HG03565 (cell line): ENCODE data around the gene PRAC1.
"Not testable (repeated sequence)": the region's sequence is repeated elsewhere in the genome, so short reads cannot be mapped to it uniquely, and the experiment has no call there.

Experiments
- ATAC-seq: cut with Tn5 transposase; IDR thresholded peaks from one replicate; pipeline ENCODE4 v1.9.1; 2021; ENCODE audit warnings: mild to moderate bottlenecking, moderate library complexity; ENCODE audit not compliant: unreplicated experiment

Gene PRAC1

DNA sequence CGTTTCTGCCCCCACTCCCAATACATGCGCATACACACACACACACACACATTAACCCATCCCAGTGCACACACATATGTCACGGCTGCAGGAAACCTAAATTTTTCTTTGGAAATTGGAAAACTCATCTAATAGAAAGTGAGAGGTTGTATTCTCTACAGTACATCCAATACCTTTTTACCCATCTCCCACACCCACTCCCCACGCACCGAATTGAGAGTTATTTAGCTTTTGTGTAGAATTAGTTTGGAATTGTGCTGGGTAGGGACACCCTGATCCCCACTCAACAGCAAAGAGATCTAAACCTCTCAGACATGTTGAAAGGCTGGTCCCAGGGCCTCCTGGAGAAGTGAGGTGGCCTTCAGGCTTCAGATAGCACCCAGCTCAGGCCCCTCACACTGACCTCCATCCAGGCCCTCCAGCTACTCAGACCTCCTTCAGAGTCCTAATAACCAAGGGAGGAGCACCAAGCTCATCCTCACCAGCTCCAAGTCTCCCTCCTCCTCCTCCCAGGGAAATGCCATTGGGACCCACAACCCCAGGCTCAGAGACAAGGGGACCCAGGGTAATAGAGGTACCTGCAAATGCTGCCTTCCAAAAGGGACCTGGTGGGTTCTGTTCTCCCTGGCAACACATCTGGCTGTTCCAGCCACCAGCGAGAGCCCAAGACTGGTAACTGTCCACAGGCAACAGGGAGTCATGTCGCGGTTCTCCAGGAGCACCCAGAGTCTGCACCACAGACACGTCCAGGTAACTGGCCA is 5.3 kb upstream of the PRAC1 start:
- ATAC-seq, result no peak

DNA sequence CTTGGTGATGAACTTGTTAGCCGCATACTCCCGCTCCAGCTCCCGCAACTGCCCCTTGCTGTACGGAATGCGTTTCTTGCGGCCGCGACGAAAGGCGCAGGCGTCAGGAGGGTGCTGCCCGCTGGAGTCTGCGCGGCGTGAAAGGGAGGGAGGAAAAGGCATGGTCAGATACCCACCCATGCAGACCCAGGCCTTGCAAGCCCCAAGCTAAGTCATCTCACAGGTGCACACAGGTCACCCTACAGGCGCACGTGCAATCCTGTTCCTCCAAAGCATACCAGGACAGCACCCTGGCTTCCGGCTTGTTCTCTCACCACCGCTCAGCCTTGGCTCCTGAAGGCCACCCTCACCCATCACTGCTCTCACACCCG is 4.6 kb upstream of the PRAC1 start:
- no peak for ATAC-seq

DNA sequence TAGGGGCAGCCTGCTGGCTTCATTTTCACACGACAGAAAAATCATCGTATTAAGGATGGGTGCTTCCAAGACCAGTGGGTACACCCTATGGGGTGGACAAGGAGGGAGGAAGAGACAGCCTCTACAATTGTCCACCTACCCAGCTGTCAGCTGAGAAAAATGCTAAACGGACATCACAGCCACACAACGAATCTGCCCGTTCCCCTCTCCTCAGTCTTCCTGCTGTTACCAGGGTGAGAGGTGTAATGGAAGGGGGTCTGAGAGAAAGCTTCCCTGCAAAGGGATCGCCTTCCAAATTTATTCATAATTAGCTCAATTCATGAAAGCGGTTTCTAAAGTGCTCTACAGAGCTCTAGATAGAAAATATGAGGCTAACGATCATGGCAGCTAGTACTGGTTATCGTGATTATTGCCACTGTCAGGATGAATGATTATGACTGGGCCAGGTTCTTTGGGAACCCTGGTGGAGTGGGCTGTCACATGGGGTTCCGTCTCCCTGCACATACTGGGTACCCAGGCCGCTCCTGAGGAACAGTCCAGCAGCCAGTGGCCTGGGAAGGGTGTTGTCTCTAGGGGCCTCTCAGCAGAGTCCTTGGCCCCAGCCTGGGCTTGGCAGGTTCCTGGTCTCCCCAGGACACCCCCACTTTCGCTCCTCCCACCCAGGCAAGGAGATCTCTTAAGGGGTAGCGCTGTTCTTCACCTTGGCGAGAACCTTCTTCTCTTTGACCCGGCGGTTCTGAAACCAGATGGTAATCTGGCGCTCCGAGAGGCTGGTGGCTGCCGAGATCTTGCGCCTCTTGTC is 4.0 kb upstream of the PRAC1 start:
- ATAC-seq, result no peak

DNA sequence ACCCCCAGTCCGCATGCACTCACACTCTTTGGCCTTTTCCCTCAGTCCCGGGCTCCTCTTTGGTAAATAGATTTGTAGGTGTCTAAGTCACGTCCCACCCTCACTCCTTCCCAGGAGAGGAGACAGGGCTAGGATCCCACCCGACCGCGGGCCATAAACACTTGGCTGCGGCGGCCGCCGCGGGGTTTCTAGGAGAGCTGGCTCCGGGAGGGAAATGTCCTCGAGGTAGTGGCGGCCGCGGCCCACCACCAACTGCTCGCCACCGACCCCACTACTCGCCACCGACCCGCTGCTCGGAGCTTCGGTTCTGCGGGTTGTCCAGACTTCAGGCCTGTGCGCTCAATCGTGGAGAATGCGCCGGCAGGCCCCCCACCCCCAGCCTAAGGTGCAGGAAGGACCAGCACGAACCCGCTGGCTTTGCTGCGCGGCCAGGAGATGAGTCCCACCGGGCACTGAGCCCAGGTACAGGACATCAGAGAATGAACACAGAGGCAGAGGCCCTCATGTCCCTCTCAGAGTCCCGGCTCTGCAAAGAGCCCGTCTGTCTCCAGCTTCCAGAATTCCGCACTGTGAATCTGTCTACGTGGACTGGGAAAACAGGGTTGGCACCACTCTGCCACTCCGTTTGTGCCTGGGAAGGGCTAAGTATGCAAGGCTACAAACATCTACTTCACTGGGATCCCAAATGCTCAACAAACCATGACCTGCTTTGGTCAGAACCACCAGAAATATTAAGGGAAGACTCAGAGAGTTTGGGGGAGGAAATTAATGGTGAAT is 3.2 kb upstream of the PRAC1 start:
- ATAC-seq, result no peak

DNA sequence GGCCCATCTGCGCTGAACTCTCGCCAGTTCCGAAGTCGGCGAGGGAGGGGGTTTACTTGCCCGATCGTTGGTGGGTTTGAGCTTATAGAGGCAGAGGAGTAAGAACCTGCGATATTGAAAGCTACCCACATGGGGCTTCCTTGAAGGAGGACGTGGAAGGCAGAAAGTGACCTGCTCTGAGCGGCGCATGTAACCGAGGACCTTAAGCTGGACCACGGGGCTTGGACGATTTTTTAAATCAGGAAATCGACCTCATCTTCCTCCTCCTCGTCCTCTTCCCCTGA is 2.6 kb upstream of the PRAC1 start:
- no peak for ATAC-seq

DNA sequence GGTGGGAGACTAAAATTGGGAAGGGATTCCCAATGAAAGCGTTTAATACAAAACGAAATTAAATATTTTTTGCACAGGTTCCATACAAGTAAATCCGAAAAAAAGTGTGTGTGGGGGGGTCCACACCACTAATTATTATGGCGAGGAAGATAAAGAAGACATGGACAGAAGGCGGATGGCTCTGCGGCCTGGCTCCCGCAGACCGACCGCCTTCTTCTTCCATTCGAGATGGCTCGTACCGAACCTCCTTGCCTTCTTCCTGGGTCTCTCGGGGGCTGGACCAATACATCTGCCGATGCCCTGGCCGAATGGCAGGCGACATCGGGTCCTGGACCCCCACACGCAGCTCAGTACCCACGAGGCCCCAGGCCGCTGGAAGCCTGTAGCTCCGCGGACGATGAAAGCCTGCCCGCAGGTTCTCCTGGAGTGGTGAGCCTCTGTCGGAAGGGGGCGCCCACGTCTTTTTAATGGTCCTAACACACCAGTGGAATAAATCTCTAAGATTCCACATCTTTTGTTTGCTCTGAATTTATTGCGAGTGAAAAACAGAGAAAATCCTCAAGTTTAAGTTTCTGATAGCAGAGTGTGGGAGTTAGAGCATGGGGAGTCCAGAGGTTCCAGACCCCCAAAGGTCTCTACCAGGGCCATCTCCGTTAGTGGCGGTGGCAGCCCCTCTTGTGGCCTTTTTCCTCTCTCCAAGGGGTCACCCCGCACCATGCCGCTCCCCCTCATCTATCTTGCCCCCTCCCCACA is 2.1 kb upstream of the PRAC1 start:
- ATAC-seq, result no peak

DNA sequence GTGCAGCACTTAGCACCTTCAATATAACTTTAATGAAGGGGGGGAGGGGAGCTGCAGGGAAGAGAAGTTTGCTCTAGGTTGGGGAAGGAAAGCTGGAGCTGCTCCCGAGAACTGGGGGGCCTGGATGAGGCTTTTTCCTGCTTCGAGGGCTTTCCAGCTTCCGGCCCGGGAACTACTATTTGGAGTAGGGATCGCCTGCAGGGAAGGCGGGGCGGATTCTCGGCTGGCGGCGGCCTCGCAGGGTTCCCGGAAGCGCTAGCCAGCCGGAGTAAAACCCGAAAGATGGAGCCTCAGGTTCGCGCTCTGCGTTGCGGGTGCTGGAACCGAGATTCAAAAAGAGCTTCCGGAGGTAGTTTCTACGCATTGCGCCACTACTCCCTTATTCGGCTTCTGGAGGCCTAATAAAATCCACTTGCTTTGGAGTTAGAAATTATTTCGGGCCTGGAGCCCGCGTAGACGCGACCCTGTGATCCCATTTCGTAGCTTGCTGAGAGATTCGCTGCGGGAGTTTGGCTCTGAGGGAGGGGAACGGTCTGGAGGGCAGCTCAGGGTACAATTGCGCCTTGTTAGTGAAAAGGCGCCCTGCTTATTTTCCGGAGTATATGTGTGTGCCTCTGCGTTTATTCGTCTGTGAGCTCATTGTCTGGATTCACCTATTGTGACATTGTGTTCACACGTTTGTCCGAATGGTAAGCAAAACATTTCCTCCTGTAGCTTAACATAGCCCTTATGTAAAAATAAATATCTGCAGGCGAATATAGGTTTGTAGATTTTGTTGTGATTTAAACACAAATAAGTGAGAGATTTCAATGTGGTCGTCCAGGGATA is 1.3 kb upstream of the PRAC1 start:
- ATAC-seq, result no peak

DNA sequence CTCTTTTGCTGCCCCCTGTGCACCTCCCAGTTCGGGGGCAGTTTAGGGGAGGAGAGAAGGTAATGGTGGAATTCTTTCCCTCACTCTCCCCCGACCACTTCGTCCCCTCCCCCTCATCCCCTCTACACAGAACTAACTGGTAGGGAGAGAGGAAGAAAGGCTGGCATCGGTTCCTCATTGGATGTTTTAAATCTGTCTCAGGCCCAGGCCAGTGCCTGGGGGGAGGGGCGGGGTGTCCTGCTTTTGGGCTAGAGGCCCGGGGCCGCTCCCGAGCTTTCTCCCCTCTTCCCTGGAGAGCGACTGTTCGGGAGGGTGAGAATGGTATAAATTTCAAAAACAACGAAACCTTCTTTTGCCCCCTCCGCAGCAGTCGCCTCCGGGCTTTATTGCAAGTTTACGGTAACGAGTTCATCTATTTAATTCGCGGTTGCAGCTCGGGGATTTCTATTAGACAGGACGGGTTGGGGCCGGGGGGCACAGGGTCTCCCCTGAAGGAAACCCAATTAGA is 651 bp upstream of the PRAC1 start, which contains the start of gene PRAC2:
Gene PRAC2 (plus strand): TSS at position 271 of the 508 bp plus-strand sequence. CDS start 1,226 bp downstream, outside the sequence.
- no peak for ATAC-seq

DNA sequence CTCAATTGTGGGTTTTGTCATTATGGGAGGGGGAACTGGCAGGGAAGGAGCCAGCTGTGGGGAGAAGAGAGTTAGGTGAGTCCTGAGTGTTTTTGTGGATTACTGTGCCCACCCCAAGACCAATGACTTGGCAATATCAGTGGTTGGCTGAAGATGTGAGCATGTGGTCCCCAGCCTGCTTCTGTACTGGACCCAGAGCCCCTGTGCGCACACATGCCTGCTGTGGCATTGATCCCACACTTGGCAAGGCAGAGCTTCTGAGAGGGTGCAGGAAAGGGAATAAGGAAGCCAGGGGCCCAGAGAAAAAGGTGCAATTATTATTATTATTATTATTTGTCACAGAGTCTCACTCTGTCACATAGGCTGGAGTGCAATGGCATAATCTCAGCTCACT is 1.3 kb downstream of the PRAC1 start:
- no peak for ATAC-seq

DNA sequence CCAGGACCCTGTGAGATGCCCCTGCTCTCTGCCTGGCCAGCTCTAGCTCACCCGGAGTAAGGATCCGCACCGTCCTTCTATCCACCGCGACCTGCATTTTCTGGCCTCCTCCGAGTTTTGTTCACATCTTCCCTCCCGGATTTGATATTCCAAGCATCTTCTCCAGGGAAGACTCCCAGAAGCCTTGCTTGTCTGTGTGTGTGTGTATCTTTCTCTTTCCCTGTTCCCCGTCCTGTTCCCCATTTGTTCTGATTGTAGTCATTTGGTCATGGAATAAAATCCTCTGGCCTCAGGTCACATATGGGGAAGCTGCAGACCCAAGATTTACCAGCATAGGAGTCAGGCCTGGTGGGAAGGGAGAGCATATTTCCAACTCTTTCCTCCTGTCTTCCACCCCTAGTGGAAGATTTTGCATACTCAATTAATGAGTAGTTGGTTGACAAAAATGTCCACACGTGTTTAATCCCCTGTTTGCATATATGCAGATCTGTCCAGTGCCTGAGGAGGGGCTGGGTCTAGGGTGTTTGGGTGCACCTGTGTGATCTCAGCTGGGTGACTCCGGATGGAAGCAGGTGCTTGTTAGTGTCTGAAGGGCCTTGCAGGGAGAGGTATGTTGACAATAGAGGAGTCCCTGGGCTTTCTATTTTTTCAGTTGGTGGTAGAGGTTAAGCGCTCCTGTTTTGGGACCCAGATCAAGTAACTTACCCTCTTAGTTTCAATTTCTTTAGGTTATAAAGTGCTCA is 1.9 kb downstream of the PRAC1 start:
- no peak for ATAC-seq

DNA sequence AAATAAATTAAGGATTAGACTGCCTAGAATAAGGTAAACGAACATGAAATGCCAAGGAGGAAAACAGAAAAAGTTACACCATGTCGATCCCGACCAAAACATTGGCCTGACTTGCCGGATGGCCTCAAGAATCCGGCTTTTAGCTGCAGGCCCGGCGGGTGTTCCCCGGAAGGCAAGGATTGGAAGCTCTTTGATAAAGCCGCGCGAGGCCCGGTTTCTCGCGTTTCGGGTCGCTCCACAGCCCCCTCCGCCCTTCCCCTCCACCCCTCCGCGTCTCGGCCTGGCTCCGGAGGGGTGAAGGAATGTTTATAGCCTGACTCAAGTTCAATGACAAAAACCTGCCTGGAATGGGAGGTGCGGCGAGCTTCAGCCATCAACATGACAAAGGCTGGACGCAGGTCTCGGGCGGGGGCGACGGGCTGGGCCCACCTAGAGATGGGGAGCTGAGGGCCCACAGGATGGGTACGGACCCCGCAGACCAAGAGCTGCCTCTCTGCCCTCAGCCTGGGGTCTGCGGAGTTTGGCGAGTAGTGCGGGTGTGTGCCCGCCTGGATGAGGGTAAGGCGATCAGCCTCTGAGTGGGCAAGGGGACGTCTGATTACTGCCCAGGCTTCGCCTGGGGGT is 2.6 kb downstream of the PRAC1 start:
- ATAC-seq, result no peak

DNA sequence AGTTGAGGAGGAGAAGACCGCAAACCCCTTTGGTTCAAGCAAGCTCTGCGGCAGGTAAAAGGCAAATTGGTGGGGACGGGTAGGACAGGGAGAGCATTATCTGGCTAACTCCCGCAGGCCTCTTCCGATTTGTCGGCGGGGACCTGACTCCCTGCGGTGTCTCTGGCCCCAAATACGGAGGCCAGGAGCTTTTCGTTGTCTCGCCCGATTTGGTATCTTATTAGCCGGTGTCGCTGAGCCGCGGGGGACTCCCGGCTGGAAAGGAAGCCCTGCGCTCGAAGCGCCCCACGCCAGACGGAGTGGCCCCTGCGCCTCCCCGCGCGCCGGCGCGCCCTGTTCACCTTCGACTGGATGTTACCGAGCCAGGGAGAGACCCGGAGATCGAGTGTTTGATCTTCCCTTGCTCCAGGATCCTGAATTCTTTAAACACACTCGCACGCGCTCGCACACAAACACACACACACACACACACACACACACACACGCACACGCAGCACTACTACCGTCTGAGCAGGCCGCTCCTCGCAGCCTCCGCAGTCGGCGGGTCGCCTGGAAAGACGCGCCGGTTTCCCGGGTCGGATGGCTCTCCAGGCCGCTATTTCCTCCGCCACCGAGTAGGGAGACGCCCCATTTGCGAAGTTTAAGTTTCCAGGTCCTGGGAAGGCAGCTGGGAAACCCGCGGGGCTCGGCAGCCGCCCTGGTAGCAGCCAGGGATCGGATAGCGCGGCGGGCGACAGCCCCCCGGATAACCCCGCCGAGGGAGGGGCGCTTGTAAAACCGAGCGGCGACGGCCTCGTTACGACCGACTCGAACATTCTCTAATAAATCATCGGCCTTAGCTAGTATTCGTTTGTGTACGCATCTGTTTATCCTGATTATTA is 3.3 kb downstream of the PRAC1 start:
- ATAC-seq, result no peak

DNA sequence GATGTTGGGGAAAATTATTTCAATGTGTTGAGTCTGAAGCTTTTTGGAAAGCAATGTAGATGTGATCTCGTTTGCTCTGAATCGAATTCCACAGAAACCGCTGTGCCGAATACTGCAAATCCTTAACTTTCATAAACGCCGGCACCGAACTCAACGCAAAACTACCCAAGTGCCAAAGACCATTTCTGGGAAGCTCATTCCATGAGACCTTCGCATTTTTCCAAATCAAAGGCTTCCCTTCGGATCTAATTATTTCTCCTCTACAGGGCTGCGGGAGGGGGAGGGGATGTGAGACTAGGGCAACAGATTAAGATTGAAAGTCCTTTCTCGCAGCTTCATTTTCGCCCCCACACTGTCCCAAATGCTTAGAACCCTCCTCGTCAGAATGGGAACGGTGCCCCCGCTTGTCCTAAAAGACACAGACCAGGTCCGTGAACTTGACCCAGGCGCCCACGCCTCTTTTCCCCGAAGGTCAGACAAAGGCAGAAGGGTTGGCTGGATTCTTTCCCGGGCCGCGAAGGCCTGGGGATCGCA is 4.0 kb downstream of the PRAC1 start:
- ATAC-seq, result no peak

DNA sequence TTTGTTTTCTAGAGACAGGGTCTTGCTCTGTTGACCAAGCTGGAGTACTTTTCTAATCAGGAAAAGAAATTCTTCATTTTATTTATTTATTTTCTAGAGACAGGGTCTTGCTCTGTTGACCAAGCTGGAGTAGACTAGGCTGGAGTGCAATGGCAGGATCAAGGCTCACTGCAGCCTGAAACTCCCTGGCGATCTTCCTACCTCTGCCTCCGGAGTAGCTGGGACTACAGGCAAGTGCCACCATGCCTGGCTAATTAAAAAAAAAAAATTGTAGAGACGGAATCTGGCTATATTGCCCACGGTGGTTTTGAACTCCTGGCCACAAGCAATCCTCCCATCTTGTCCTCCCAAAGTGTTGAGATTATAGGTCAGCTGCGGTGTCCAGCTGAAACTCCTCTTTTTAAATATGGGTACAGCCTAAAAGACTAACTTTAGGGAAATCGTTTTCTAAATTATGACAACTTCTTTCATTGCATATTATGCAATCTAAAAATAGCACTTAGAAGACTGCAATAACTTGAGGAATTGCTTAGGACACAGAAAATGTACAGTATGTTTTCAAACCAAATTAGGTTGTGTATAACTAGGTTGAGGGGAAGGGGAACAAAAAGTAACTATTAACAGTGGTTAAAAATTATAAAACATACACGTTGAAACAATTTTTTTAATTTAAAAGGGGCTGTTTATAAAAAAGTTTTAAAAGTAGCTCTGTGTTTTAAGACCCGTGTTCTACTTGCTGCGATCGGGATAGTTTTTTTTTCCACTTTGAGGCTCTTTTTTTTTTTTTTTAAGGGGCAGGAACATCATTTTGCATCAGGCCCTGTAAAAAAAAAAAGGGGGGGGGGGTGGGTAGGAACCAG is 4.7 kb downstream of the PRAC1 start:
- ATAC-seq, result no peak

DNA sequence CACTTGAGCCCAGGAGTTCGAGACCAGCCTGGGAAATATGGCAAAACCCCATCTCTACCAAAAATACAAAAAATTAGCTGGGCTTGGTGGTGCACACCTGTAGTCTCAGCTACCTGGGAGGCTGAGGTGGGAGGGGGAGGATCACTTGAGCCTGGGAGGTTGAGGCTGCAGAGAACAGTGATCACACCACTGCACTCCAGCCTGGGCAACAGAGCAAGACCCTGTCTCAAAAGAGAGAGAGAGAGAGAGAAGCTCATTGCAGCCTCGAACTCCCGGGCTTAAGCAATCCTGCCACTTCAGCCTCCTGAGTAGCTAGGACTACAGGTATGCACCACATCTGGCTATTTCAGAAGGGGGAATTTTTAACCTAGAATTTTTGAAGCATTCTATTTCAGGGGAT is 5.8 kb downstream of the PRAC1 start:
- ATAC-seq, result not testable (repeated sequence)

DNA sequence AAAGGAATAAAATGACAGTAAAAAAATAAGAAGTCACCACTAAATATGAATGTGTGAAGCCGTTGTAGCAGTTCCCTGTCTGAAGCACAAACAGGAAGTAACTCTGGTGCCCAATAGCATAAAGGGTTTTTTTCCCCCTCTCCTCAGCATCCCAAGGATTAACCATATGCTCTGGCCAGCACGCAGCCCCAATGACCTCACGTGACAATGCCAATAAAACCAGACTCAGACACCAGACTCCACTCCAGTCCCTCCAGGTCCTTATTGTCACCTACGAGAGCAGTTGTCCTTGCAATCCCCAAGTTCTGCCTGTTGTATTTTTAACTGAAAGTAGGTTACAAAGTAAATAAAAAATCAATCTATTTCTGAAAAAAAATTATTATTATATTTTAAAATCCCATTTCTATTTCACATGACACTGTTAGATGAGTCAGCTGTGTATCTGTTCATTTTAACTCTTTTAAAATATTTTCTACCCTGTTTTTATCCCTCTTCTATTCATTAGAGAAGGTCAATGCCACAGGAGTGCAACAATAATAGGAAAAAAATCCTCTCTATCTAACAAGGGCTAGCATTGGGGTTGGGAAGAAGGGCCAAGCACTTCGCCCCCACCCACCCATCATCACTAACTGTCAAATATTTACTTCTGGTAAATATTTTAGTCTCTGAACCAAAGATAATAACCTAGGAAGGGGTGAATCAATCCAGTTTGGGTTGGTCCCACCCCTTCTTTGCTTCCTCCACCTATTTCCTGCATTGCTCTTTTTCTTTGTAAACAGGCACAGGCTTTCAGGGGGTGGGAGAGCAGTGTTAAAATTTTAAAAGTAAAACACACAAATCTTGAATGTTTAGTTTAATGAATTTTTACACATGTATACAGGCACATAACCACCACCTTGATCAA is 6.6 kb downstream of the PRAC1 start:
- no peak for ATAC-seq
